Prostate gland (tissue), 2 donors: ENCODE measurements around the gene SGK1.

Source experiments
- POLR2A ChIP-seq: fragments of 450-650 bp; IDR thresholded peaks from one replicate; pipeline ENCODE4 v1.6.1; 2016; ENCODE audit warnings: antibody characterized with exemption, mild to moderate bottlenecking
- POLR2AphosphoS5 ChIP-seq: sonication (generic); formaldehyde crosslinking; IDR thresholded peaks from one replicate; pipeline ENCODE4 v1.6.1; 2017; ENCODE audit warnings: antibody characterized with exemption
- TF ChIP-seq, protein P1 (sequence below), 4 experiments: fragments of 200-600 bp in 2 of 4; fragments of 450-650 bp in 2 of 4; sonication (generic) in 2 of 4; IDR thresholded peaks; 1 replicate in 3 of 4; 2 replicates in 1 of 4; pipeline ENCODE4 v1.5.1; 2016 to 2019; ENCODE audit warnings: antibody characterized with exemption in 4 of 4, mild to moderate bottlenecking in 2 of 4, moderate library complexity in 2 of 4

DNA sequence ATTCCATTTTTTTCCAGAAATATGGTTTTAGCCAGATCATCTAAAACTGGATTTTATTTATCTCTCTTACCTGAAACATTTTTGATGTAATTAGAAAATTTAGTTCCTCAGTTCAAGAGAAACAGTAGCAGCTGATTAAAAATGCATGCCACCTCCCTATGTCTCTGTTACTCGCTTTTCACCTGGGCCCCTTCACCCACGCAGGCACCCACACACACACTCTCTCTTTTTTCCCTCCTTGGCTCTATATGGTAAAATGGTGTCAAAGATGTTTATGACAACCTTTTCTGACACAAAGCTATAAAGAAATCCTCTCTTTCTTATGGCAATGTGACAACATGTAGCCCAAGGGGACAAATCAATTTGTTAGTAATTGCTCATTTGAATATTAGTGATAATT is 5.8 kb upstream of the SGK1 start:
- TF ChIP-seq POLR2A = no peak
- TF ChIP-seq, protein P1, sequence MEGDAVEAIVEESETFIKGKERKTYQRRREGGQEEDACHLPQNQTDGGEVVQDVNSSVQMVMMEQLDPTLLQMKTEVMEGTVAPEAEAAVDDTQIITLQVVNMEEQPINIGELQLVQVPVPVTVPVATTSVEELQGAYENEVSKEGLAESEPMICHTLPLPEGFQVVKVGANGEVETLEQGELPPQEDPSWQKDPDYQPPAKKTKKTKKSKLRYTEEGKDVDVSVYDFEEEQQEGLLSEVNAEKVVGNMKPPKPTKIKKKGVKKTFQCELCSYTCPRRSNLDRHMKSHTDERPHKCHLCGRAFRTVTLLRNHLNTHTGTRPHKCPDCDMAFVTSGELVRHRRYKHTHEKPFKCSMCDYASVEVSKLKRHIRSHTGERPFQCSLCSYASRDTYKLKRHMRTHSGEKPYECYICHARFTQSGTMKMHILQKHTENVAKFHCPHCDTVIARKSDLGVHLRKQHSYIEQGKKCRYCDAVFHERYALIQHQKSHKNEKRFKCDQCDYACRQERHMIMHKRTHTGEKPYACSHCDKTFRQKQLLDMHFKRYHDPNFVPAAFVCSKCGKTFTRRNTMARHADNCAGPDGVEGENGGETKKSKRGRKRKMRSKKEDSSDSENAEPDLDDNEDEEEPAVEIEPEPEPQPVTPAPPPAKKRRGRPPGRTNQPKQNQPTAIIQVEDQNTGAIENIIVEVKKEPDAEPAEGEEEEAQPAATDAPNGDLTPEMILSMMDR (IDR thresholded peaks at IDR 0.05) = no peak
- TF ChIP-seq POLR2AphosphoS5 = no peak
